MM.1S (cell line): ENCODE measurements around the gene SFXN5.

Experiments used
- DNase-seq: peaks from one replicate; pipeline ENCODE4 v3.0.0-alpha.2; 2015
- H2AFZ ChIP-seq: fragments of 300-600 bp; sonication (generic); 2 replicates; pipeline ENCODE4 v1.6.0; 2016; ENCODE audit warnings: antibody characterized with exemption, low read length
- H3F3A ChIP-seq: fragments of 300-600 bp; sonication (generic); 2 replicates; pipeline ENCODE4 v1.6.1; 2016; ENCODE audit warnings: mild to moderate bottlenecking, antibody characterized with exemption, low read length, moderate library complexity, mixed read lengths; ENCODE audit not compliant: insufficient read depth
- H3K27ac ChIP-seq: fragments of 300-600 bp; sonication (generic); 2 replicates; pipeline ENCODE4 v1.5.1; 2016; ENCODE audit warnings: mild to moderate bottlenecking, low read length
- H3K27me3 ChIP-seq: fragments of 300-600 bp; sonication (generic); replicated peaks from 2 replicates; pipeline ENCODE4 v1.6.0; 2016; ENCODE audit warnings: low read length; ENCODE audit not compliant: insufficient read depth
- H3K36me3 ChIP-seq: fragments of 300-600 bp; sonication (generic); replicated peaks from 2 replicates; pipeline ENCODE4 v1.6.1; 2016; ENCODE audit warnings: mild to moderate bottlenecking, low read length, mixed read lengths; ENCODE audit not compliant: insufficient read depth
- H3K4me1 ChIP-seq: fragments of 300-600 bp; sonication (generic); 2 replicates; pipeline ENCODE4 v1.6.1; 2016; ENCODE audit warnings: low read length, mixed read lengths
- H3K4me2 ChIP-seq: fragments of 300-600 bp; sonication (generic); 2 replicates; pipeline ENCODE4 v1.6.0; 2016; ENCODE audit warnings: low read depth, low read length
- H3K4me3 ChIP-seq: fragments of 300-600 bp; sonication (generic); 2 replicates; pipeline ENCODE4 v1.5.1; 2016; ENCODE audit warnings: low read length, mixed read lengths
- H3K79me2 ChIP-seq: fragments of 300-600 bp; sonication (generic); 2 replicates; pipeline ENCODE4 v1.6.1; 2016; ENCODE audit warnings: mixed run types, low read length, mixed read lengths
- H3K9ac ChIP-seq: fragments of 300-600 bp; sonication (generic); 2 replicates; pipeline ENCODE4 v1.6.1; 2016; ENCODE audit warnings: low read length, mixed read lengths
- H3K9me2 ChIP-seq: fragments of 300-600 bp; sonication (generic); replicated peaks from 2 replicates; pipeline ENCODE4 v1.6.1; 2016; ENCODE audit warnings: mild to moderate bottlenecking, low read length, mixed read lengths; ENCODE audit not compliant: insufficient read depth
- H3K9me3 ChIP-seq: fragments of 300-600 bp; sonication (generic); replicated peaks from 2 replicates; pipeline ENCODE4 v1.6.1; 2016; ENCODE audit warnings: mild to moderate bottlenecking, low read length, mixed read lengths; ENCODE audit not compliant: insufficient read depth
- H4K20me1 ChIP-seq: fragments of 300-600 bp; sonication (generic); 2 replicates; pipeline ENCODE4 v1.6.1; 2016; ENCODE audit warnings: mild to moderate bottlenecking, low read length, moderate library complexity, mixed read lengths; ENCODE audit not compliant: insufficient read depth
- EZH2 ChIP-seq: fragments of 300-600 bp; sonication (generic); optimal IDR thresholded peaks from 2 replicates; pipeline ENCODE3; 2017; ENCODE audit warnings: low read depth, mild to moderate bottlenecking, antibody characterized with exemption, low read length, mixed read lengths
- EZH2phosphoT487 ChIP-seq: fragments of 300-600 bp; sonication (generic); IDR thresholded peaks from 2 replicates; pipeline ENCODE4 v1.6.1; 2018; ENCODE audit warnings: antibody characterized with exemption, low read length
- TF ChIP-seq, protein P1 (sequence below): fragments of 300-600 bp; sonication (generic); IDR thresholded peaks from 2 replicates; pipeline ENCODE4 v1.5.1; 2016; ENCODE audit warnings: antibody characterized with exemption, low read length, mixed read lengths

SFXN5 gene

DNA sequence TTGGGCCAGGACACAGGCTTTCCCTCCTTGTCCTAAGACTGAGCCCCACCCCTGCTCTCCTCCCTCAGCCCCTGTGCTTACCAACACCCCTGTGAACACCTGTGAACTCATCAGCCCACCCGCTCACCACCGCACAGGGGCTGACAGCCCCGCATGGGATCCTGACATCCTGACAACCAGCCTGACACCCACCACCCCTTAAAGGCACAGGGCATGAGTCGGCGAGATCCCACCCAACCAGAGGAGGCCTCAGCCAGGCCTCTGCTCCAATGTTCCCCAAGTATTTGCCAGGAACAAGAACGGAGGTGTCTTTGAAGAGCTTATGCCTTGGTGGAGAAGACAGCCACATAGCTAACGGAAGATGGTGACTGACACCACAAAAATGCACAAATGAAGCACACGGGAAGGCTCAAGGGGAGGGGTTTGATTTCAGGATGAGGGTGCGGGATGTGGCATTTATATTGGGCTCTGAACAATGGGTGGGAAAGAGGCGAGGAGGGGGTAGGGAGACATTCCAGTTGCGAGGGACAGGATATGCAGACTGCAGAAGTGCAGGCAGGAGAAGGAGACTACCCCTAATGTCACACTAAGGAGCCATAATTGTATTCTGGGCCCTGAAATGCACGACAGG lies 30.2 kb upstream of the SFXN5 start:
- no peak overlapping the region for H3K27ac ChIP-seq
- no peaks in the 10 kb centered on the region for H3K9me3 ChIP-seq
- H3K4me3 ChIP-seq, result no peak overlapping the region
- H3K27me3 ChIP-seq, result no peaks in the 10 kb centered on the region
- DNase-seq, result no peak
- H3K9ac ChIP-seq, result no peak overlapping the region
- H4K20me1 ChIP-seq, result no peaks in the 10 kb centered on the region
- TF ChIP-seq, protein P1, sequence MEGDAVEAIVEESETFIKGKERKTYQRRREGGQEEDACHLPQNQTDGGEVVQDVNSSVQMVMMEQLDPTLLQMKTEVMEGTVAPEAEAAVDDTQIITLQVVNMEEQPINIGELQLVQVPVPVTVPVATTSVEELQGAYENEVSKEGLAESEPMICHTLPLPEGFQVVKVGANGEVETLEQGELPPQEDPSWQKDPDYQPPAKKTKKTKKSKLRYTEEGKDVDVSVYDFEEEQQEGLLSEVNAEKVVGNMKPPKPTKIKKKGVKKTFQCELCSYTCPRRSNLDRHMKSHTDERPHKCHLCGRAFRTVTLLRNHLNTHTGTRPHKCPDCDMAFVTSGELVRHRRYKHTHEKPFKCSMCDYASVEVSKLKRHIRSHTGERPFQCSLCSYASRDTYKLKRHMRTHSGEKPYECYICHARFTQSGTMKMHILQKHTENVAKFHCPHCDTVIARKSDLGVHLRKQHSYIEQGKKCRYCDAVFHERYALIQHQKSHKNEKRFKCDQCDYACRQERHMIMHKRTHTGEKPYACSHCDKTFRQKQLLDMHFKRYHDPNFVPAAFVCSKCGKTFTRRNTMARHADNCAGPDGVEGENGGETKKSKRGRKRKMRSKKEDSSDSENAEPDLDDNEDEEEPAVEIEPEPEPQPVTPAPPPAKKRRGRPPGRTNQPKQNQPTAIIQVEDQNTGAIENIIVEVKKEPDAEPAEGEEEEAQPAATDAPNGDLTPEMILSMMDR, result no peak
- TF ChIP-seq EZH2, result no peak
- TF ChIP-seq EZH2phosphoT487, result no peak
- no peak overlapping the region for H3K4me2 ChIP-seq
- no peaks in the 10 kb centered on the region for H3K9me2 ChIP-seq
- no peaks in the 10 kb centered on the region for H3K4me1 ChIP-seq
- H3F3A ChIP-seq, result no peaks in the 10 kb centered on the region
- H3K79me2 ChIP-seq, result peaks cover 54% of the 10 kb centered on the region
- no peak overlapping the region for H2AFZ ChIP-seq
- no peaks in the 10 kb centered on the region for H3K36me3 ChIP-seq

DNA sequence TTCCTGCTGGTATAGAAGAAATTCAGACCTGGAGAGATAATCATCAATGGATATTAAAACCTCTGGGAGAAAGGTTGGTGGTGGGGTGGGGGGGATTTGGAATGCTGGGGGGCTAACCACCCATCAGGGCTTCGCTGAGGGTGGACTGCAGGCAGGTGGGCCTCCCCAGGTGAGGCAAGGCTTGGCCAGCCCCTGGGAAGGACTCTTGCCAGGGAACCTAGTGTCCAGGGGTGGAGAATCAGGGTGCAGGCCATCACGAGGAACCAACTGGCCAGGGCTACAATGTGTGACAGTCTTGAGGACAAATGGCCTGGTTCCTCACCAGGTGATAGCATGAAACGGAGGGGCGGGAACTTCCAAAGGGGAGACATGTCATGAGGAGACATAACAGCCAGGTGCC lies 29.4 kb upstream of the SFXN5 start:
- Histone ChIP-seq H3K36me3 (no peaks in the 10 kb centered on the region), H3K4me1 (no peaks in the 10 kb centered on the region), H3K9ac (no peak overlapping the region), H3K9me2 (no peaks in the 10 kb centered on the region), H3K27ac (no peak overlapping the region), H3K27me3 (no peaks in the 10 kb centered on the region), H3F3A (no peaks in the 10 kb centered on the region), H3K4me3 (no peak overlapping the region), H3K79me2 (peaks cover 49% of the 10 kb centered on the region), H3K4me2 (no peak overlapping the region), H2AFZ (no peak overlapping the region), H4K20me1 (no peaks in the 10 kb centered on the region), H3K9me3 (no peaks in the 10 kb centered on the region)
- no peak for DNase-seq
- TF ChIP-seq EZH2phosphoT487, result no peak
- TF ChIP-seq, protein P1, result no peak
- no peak for TF ChIP-seq EZH2

- Histone ChIP-seq H3K36me3 (no peaks in the 10 kb centered on the region), H3K27ac (no peak overlapping the region), H3K9ac (no peak overlapping the region), H3K4me1 (no peaks in the 10 kb centered on the region), H3K4me2 (no peak overlapping the region), H3K9me3 (no peaks in the 10 kb centered on the region), H3K9me2 (no peaks in the 10 kb centered on the region), H2AFZ (no peak overlapping the region), H3K27me3 (no peaks in the 10 kb centered on the region), H3K4me3 (no peak overlapping the region), H3K79me2 (peaks cover 39% of the 10 kb centered on the region), H3F3A (no peaks in the 10 kb centered on the region), H4K20me1 (no peaks in the 10 kb centered on the region)
- no peak for DNase-seq
- TF ChIP-seq EZH2phosphoT487, result no peak
- TF ChIP-seq, protein P1, result no peak
- no peak for TF ChIP-seq EZH2
Measured at GRCh38 chr2:73099486-73099885, 28.0 kb upstream of the SFXN5 start.
